Myocyte (in vitro differentiated cells): ENCODE data around the gene GBF1. TPM values are rescaled to one million over a fixed set of nuclear protein-coding genes. Genes with fewer than 3 reads are reported as not detected.

Experiments used
- DNase-seq: peaks from one replicate; pipeline ENCODE4 v3.0.0-alpha.2; 2012; ENCODE audit warnings: low read depth
- total RNA-seq: library from RNA; depleted of rRNA; stranded (reverse); fragments of >200 nt; gene quantifications from 2 replicates; pipeline ENCODE4 v1.2.3, GENCODE V29; 2014

The GBF1 gene
- total RNA-seq, 1 donor from 2014 or later: 62.8 TPM

DNA sequence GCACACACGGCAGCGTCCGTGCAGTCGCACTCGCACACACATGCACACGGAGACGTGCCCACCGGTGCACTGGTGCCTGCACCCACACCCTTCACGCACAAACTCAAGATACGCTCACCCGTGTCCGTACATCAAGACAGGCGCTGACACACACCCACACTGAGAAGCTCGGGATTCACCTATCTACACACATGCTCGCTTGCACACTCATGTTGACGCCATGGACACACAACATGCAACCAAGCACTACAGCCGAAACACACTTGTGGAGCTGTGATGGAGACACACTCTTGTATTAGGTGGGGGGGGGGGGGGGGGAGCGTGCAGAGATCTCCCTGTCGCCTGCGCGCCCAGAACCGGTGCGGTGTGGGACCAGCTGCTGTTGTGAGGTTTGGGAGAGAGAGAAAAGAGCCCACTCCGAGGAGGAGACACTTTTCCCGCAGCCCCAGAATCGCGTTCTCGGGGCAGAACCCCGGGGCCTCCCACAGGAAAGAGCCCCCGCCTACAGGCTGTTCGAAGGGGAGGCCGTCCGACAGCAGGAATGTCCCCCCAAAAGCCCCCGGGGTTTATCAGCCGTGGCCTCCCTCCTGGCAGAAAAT lies 149.6 kb downstream of the GBF1 start:
- DNase-seq: peak; percentile 47

GRCh38 chr10:102395400-102396316 lies 150.3 kb downstream of the GBF1 start, which contains the start of gene NFKB2:
Gene NFKB2 (plus strand): TSS chr10:102395705. CDS start chr10:102395960, 255 bp downstream.
- peak; percentile 88 for DNase-seq

- DNase-seq: no peak
These were observed 151.0 kb downstream of the GBF1 start for GRCh38 chr10:102396317-102396650.

DNA sequence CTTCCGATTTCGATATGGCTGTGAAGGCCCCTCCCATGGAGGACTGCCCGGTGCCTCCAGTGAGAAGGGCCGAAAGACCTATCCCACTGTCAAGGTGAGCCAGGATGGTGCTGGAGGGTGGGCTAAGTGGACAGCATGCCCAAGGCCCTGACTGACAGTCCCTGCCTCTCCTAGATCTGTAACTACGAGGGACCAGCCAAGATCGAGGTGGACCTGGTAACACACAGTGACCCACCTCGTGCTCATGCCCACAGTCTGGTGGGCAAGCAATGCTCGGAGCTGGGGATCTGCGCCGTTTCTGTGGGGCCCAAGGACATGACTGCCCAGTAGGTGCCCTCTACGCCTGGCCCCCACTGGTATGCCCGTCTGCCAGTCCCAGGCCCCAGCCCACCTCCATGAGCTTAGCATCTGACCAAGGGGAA lies 151.4 kb downstream of the GBF1 start:
- no peak for DNase-seq

GRCh38 chr10:102397222-102398171 lies 152.2 kb downstream of the GBF1 start:
- no peak for DNase-seq

- DNase-seq: no peak
These were observed 153.1 kb downstream of the GBF1 start for GRCh38 chr10:102398172-102399020.

DNA sequence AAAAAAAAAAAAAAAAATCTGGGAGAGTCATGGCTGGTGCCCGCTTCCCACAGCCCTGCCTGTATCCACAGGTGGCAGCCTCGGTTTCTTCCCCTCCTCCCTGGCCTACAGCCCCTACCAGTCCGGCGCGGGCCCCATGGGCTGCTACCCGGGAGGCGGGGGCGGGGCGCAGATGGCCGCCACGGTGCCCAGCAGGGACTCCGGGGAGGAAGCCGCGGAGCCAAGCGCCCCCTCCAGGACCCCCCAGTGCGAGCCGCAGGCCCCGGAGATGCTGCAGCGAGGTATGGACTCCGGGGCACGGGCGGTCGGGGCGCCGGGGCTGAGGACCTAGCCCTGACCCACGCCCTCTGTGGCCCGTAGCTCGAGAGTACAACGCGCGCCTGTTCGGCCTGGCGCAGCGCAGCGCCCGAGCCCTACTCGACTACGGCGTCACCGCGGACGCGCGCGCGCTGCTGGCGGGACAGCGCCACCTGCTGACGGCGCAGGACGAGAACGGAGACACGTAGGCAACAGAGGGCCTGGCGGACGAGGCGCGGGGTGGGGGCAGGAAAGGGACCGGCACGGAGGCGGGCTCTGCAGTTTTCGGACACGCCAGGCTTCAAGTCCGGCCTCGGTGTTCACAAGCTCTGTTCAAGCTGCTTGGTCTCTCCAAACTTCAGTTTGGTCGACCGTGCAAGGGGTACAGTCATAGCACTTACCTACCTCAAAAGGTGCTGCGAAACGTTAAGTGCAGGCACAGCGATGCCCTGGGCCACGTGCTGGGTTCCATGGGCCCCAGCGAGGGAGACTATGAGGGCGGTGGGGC lies 154.1 kb downstream of the GBF1 start:
- DNase-seq: peak; percentile 84

- no peak for DNase-seq
These were observed 154.7 kb downstream of the GBF1 start for GRCh38 chr10:102400076-102400475.

- no peak for DNase-seq
These were observed 155.4 kb downstream of the GBF1 start for GRCh38 chr10:102400598-102401341.

- DNase-seq: no peak
These were observed 156.0 kb downstream of the GBF1 start for GRCh38 chr10:102401342-102401654.

DNA sequence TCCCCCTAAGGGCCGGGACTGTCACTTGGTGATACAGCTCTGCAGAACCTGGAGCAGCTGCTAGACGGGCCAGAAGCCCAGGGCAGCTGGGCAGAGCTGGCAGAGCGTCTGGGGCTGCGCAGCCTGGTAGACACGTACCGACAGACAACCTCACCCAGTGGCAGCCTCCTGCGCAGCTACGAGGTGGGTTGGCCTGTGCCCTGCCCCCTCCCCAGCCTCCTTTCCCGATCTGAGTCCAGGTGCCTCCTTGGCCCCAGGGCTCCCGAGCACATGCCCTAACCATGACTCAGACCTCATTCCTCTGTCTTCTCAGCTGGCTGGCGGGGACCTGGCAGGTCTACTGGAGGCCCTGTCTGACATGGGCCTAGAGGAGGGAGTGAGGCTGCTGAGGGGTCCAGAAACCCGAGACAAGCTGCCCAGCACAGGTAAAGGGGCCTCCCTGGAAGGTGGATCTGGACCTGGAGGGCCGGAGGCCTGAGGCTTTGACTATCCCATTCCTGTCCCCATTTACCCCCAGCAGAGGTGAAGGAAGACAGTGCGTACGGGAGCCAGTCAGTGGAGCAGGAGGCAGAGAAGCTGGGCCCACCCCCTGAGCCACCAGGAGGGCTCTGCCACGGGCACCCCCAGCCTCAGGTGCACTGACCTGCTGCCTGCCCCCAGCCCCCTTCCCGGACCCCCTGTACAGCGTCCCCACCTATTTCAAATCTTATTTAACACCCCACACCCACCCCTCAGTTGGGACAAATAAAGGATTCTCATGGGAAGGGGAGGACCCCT lies 156.6 kb downstream of the GBF1 start:
- no peak for DNase-seq

GRCh38 chr10:102402512-102402896 lies 157.2 kb downstream of the GBF1 start:
- no peak for DNase-seq

GRCh38 chr10:102403115-102403514 lies 157.8 kb downstream of the GBF1 start:
- DNase-seq: no peak

GRCh38 chr10:102404361-102405107 lies 159.2 kb downstream of the GBF1 start:
- no peak for DNase-seq

GRCh38 chr10:102405108-102405571 lies 159.8 kb downstream of the GBF1 start:
- DNase-seq: no peak

DNA sequence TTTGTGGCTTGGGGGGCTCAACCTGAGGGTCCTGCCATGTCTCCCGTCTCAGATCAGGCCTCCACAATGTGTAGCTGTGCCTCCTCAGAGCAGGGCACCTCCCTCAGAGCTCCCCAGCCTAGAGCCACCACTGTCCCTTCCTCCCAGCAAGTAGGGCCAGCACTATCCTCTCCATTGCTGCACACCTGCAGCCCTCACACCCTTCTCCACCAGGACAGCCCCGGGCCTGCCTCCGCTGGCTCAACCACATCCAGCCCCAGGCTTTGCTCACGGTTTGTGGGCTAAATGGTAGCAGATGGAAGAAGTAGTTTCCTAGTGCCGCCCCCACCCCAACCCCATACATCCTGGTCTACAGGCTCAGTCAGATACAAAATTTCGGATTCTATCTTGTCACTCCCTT lies 160.3 kb downstream of the GBF1 start:
- no peak for DNase-seq

DNA sequence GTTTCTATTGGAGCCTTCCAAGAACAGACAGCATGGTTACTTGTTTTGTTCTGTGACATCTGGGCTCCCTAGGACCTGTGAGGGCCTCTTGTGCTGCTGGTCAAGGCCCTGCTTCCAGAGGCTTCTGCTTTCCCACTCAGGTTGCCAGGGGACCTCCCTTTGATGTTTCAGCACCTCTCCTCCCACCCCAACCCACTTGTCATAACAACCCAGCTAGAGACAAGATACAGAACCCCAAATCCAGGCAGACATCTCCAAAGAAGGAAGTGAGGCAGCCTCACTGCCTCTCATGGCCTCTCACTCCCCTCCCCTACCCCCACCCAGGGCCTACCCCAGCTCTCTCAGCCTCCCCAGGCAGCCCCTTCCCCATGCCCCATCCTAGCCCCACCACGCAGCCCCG lies 161.5 kb downstream of the GBF1 start:
- no peak for DNase-seq
